ENCODE results near the gene TANGO6.
A peak's percentile ranks its signal among the peaks of the same experiment; 100 is the strongest.

TANGO6 gene

GRCh38 chr16:69105501-69106361, 262.4 kb downstream of the TANGO6 start, which contains the start of gene HAS3:
Gene HAS3, plus strand, starts transcription at chr16:69105653. Its CDS starts 3,743 bp downstream, at chr16:69109396.
- DNase-seq (ENCODE audit: low spot score) = peak; percentile 71

- DNase-seq (ENCODE audit: low spot score) = peak; percentile 46
Observed at GRCh38 chr16:69106491-69107315, 263.4 kb downstream of the TANGO6 start.

- no peak for DNase-seq (ENCODE audit: low spot score)
Observed at GRCh38 chr16:69107316-69107962, 264.1 kb downstream of the TANGO6 start.

DNA sequence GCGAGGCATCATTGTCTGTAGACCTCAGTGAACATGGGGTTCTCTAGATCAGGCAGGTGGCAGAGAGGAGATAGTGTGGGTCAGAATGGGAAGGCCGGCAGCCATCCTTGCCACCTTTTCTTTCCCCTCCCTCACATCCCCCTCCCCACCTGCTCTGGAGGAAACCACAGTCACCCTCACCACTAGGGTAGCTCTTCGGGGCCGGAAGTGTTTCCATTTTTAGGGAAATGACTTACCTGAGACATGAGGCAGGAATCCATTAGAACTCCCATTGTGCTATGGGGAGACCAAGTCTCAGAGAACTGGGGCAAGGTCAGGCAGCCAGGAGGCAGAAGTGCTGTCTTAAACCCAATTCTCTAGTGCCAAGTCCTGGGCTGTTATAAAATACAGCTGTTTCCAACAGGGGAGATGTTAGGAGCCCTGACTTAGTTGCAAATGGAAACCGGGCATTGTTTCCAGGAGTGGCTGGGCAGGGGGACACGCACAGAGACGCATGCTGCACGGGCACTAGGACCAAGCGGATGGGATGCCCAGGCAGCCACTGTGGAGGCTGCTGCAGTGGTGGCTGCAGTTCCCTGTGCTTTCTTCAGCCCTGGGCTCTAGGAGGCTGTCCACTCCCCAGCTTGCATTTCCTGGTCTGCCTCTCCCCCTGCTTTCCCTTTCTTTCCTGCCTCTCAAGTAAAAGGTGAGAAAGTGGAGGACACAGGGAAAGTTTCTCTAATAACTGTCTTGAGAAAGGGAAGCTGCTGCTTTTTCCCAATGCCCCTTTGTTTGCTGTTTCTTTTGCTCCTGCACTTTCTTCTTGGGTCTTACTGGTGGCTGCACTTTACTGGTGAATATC, 265.0 kb downstream of the TANGO6 start:
- DNase-seq (ENCODE audit: low spot score) = no peak

GRCh38 chr16:69108905-69109252, 265.5 kb downstream of the TANGO6 start:
- no peak for DNase-seq (ENCODE audit: low spot score)

DNA sequence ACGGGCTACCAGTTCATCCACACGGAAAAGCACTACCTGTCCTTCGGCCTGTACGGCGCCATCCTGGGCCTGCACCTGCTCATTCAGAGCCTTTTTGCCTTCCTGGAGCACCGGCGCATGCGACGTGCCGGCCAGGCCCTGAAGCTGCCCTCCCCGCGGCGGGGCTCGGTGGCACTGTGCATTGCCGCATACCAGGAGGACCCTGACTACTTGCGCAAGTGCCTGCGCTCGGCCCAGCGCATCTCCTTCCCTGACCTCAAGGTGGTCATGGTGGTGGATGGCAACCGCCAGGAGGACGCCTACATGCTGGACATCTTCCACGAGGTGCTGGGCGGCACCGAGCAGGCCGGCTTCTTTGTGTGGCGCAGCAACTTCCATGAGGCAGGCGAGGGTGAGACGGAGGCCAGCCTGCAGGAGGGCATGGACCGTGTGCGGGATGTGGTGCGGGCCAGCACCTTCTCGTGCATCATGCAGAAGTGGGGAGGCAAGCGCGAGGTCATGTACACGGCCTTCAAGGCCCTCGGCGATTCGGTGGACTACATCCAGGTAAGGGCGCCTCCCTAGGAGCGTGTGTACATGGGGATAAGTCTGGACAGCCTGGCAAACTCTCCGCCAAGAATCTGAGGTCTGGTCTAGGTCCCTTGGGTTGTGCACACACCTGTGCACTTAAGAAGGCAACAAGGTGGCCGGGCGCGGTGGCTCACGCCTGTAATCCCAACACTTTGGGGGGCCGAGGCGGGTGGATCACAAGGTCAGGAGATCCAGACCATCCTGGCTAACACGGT, 266.3 kb downstream of the TANGO6 start:
- no peak for DNase-seq (ENCODE audit: low spot score)

DNA sequence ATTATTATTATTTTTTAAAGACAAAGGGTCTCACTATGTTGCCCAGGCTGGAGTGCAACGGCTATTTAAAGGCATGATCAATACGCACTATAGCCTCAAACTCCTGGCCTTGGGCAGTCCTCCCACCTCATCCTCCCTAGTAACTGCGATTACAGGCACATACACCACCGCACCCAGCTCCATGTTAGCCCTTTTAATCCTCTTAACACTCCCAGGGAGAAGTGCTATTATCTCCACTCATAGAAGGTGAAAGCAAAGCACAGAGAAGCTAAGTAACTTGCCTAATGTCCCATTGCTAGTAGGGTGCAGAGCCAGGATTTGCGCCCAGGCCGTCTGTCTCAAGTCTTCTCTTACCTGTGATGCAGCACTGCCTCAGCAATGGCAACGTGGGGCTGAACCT, 267.1 kb downstream of the TANGO6 start:
- no peak for DNase-seq (ENCODE audit: low spot score)

DNA sequence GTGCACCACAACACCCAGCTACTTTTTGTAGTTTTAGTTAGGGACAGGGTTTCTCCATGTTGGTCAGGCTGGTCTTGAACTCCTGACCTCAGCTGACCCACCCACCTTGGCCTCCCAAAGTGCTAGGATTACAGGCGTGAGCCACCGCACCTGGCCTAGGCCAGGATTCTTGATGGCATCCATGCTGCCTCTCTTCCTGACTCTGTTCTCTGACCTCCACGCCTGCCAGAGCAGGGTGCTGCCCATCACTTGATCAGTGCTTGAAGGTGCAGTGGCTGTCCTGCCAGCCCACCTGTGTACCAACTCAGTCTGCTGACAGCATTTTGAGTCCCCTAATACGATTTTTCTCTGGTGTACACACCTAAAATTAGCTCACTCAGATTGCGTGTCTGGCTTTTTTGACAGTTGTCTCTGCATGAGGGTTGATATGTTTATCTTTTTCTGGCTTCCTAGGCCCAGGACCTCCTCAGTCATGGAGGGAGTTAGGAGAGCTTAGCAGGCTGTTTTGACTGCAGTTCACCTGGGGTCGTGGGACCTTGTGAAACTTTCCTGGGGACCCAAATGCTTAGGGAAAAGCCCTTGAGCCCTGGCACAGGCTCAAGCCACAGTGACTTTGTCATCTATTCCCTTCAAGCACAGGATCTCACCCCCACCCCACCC, 268.0 kb downstream of the TANGO6 start:
- no peak for DNase-seq (ENCODE audit: low spot score)

GRCh38 chr16:69111876-69112230, 268.5 kb downstream of the TANGO6 start:
- no peak for DNase-seq (ENCODE audit: low spot score)

GRCh38 chr16:69112285-69113129, 269.2 kb downstream of the TANGO6 start:
- peak; percentile 75 for DNase-seq (ENCODE audit: low spot score)

DNA sequence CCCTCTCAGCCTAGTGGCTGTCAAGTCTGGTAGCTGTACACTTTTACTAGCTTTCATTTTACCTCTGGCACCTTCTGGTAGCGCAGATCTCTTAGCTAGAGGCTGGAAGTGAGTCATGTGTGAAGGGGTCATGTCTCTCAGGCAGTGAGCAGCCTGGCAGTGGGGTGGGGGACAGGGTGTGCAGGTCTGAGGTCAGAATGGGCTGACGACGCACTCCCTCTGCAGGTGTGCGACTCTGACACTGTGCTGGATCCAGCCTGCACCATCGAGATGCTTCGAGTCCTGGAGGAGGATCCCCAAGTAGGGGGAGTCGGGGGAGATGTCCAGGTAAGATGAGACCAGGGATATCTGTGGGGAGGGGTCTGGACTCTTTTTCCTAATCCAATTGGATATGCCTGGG, 269.9 kb downstream of the TANGO6 start:
- no peak for DNase-seq (ENCODE audit: low spot score)

GRCh38 chr16:69114346-69114975, 271.1 kb downstream of the TANGO6 start:
- DNase-seq (ENCODE audit: low spot score) = no peak

GRCh38 chr16:69114976-69115355, 271.6 kb downstream of the TANGO6 start:
- DNase-seq (ENCODE audit: low spot score) = no peak

DNA sequence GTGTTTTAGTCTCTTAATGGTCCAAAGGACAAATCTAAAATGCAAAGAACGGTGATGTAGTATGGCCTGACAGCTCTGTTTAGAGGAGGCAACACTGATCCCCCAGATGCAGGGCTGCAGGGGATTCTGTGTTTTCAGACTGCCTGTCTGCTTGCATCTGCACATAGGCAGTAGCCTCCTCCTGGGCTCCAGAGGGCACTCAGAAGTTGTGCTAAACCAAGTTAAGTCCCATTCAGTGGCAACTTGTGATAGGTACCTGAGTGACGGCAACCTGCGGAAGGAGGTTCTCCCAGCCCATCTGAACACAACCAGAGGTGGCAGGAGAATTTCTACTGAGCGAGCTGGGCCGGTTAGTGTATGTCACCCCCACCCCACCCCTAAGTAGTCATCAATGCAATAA, 272.0 kb downstream of the TANGO6 start:
- DNase-seq (ENCODE audit: low spot score) = no peak

- DNase-seq (ENCODE audit: low spot score) = no peak
Observed at GRCh38 chr16:69115837-69116236, 272.5 kb downstream of the TANGO6 start.

GRCh38 chr16:69116256-69116875, 273.0 kb downstream of the TANGO6 start:
- DNase-seq (ENCODE audit: low spot score) = no peak

- no peak for DNase-seq (ENCODE audit: low spot score)
Observed at GRCh38 chr16:69116906-69117305, 273.6 kb downstream of the TANGO6 start.

- DNase-seq (ENCODE audit: low spot score) = no peak
Observed at GRCh38 chr16:69118468-69118867, 275.1 kb downstream of the TANGO6 start.

GRCh38 chr16:69118994-69119393, 275.7 kb downstream of the TANGO6 start:
- DNase-seq (ENCODE audit: low spot score) = no peak
